ENCODE results near the gene MGAT4B. TPM values are rescaled to one million over a fixed set of nuclear protein-coding genes. Genes with fewer than 3 reads are reported as not detected.
A peak's percentile ranks its signal among the peaks of the same experiment; 100 is the strongest.
"Not testable (repeated sequence)": the region's sequence is repeated elsewhere in the genome, so short reads cannot be mapped to it uniquely, and the experiment has no call there.

The MGAT4B gene
- total RNA-seq: 10 to 100 TPM; 57.7 to 59.9 TPM

DNA sequence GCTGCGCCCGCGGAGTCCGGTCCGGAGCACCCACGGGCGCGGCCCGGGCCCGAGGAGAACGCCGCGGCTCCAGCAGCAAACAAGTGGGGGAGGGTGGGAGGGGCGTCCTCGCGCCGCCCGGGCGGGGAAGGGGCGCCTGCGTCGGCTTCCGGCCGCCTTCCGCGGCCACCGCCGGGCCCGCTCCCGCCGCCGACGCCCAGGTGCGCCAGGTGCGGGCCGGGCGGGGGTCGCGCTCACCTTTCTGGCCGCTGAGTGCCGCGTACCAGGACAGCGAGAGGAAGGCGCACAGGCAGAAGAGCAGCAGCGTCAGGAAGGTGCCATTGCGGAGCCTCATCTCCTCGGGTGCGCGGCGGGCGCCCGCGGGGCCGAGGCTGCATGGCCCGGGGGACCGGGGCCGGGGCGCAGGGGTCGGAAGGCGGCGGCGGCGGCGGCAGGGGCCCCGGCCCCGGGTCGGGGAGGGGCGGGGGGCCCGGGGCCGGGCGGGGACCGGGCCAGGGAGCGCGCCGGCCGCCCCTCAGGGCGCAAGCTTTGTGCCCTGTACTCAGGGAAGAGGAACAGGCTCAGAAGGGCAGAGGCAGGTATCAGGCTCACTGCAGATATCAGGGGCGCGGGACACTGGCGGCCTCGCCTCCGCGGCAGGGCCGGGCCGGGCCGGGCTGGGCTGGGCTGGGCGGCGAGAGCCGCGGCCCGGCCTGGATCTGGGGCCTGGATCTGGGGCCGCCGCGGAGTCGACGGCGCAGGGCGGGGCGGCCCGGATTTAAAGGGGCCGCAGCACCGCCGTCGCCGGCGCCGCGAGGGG is at the start of gene MGAT4B:
TSS of gene MGAT4B (minus strand) at position 617 of the 799 bp plus-strand sequence. CDS start at position 334, 283 bp downstream.
- peak; percentile 62 for DNase-seq
- Mint-ChIP-seq H3K9me3 (no peaks in the 10 kb centered on the region), H3K4me1 (ENCODE audit: low read depth) (peaks cover 38% of the 10 kb centered on the region), H3K27ac (no peak within 1 kb of the TSS), H3K27me3 (ENCODE audit: low read depth) (no peaks in the 10 kb centered on the region), H3K4me3 (peak within 1 kb of the TSS; percentile 84), H3K36me3 (ENCODE audit: low read depth) (peaks cover 2% of the 10 kb centered on the region)
- CTCF ChIA-PET: no interaction called here
- intact Hi-C loops (cut with micrococcal nuclease): loop anchor here (1.0 to 2.0 kb wide), 3 partner anchors 15 to 284 kb away; partner anchors contain the start of gene MAML1

DNA sequence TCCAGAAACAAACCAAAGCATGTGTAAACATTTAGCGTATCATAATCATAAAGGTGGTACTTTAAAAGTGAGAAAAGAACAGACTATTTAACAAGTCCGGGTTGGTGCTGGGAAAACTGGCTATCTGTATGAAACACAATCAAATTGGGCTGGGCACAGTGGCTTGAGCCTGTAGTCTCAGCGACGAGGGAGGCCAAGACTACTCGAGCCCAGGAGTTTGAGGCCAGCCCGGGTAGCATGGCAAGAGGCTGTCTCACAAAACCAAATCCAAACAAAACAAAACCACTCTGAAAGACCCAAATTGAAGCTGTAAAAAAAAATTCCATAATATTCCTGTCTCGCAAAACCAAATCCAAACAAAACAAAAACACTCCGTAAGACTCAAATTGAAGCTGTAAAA is 47.7 kb upstream of the MGAT4B start:
- no peak overlapping the region for H3K27ac Mint-ChIP-seq
- intact Hi-C loops (cut with micrococcal nuclease): loop anchor here (10.0 kb wide), 1 partner anchor 710 kb away; no protein-coding TSS in a partner anchor
- no peak for DNase-seq
- H3K36me3 Mint-ChIP-seq (ENCODE audit: low read depth): peaks cover 11% of the 10 kb centered on the region
- no peak overlapping the region for H3K4me3 Mint-ChIP-seq
- H3K9me3 Mint-ChIP-seq: no peaks in the 10 kb centered on the region
- CTCF ChIA-PET: interaction anchor here (0.7 kb wide), 1 partner anchor 273 kb away, joined by 4 read pairs; no protein-coding TSS in a partner anchor
- H3K27me3 Mint-ChIP-seq (ENCODE audit: low read depth): no peaks in the 10 kb centered on the region
- H3K4me1 Mint-ChIP-seq (ENCODE audit: low read depth): peaks cover 10% of the 10 kb centered on the region

DNA sequence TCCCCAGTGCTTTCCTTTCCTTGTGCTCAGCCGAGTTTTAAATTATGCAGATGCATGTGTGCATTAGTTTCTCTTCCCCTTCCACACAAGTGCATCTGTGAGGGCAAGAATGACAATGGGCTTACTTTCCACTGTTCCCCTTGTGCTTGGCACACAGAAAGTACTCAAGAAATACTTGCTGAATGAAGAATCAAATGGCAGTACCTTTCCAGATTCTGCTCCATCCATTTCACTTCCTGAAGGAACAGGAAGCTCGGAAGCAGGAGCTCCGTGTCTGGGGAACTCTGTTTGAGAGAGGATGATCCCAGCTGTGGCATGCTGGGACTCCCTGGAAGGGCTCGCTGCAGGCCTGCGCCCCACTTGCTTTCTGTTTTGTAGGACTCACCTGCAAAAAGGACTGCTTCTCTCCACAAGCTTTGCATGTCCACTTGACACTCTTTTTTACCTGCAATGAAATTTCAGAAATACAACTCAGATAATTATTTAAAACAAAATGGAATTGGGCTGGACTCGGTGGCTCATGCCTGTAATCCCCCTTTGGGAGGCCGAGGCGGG is 46.4 kb upstream of the MGAT4B start:
- intact Hi-C loops (cut with micrococcal nuclease): loop anchor here (10.0 kb wide), 1 partner anchor 708 kb away; no protein-coding TSS in a partner anchor
- H3K27ac Mint-ChIP-seq: peak overlapping the region; percentile 43
- H3K9me3 Mint-ChIP-seq: no peaks in the 10 kb centered on the region

DNA sequence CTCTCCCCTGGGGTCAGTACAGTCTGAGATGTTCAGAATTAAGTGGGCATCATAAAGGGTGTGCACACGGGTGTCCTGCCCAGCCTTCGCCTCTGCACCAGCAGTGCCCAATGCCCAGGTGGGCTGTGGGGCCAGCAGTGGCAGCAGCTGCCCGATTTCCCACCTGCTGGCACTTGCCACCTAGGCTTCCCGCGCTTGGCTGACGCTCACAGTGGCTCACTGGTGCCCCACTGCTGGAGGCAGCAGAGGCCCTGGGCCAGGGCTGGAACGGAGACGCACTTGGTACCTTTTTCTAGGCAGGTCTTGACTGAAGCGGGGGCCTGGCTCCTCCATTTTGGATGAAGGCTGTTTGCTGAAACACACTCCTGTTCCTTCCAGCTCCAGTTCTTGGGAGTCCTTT is 35.0 kb upstream of the MGAT4B start:
- H3K27me3 Mint-ChIP-seq (ENCODE audit: low read depth): no peaks in the 10 kb centered on the region
- intact Hi-C loops (cut with micrococcal nuclease): no loop called here
- H3K27ac Mint-ChIP-seq: no peak overlapping the region
- no peak overlapping the region for H3K4me3 Mint-ChIP-seq
- no peak for DNase-seq
- H3K9me3 Mint-ChIP-seq: peaks cover 3% of the 10 kb centered on the region
- CTCF ChIA-PET: no interaction called here
- H3K4me1 Mint-ChIP-seq (ENCODE audit: low read depth): peaks cover 7% of the 10 kb centered on the region
- H3K36me3 Mint-ChIP-seq (ENCODE audit: low read depth): peaks cover 29% of the 10 kb centered on the region

More for the DNA sequence above, 46.4 kb upstream of the MGAT4B start:
- Mint-ChIP-seq H3K36me3 (ENCODE audit: low read depth) (peaks cover 11% of the 10 kb centered on the region), H3K4me1 (ENCODE audit: low read depth) (peaks cover 9% of the 10 kb centered on the region), H3K4me3 (no peak overlapping the region), H3K27me3 (ENCODE audit: low read depth) (no peaks in the 10 kb centered on the region)
- DNase-seq: no peak
- CTCF ChIA-PET: interaction anchor here (0.9 kb wide), 1 partner anchor 52 kb away, joined by 3 read pairs; no protein-coding TSS in a partner anchor

DNA sequence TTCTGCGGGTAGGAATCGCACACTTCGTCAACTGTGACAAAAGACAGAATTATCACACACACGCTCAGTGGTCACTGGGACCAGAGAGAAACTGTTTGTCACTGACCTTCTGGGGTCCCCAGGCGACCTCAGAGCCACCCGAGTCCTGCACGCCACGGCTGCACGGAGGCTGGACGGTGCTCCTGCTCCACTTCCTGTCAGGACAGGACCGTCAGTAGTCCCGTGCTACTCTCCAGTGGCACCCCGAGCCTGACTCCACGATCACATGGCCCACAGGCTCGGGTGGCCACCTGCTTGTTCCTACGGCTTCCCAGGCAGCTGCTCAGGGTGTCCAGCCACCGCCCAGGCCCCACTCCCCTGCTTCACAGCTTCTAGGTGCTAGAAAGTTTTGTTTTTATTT is 34.1 kb upstream of the MGAT4B start:
- Mint-ChIP-seq H3K9me3 (peaks cover 3% of the 10 kb centered on the region), H3K27me3 (ENCODE audit: low read depth) (no peaks in the 10 kb centered on the region), H3K4me1 (ENCODE audit: low read depth) (peaks cover 15% of the 10 kb centered on the region), H3K4me3 (no peak overlapping the region), H3K36me3 (ENCODE audit: low read depth) (peaks cover 30% of the 10 kb centered on the region), H3K27ac (peak overlapping the region; percentile 32)
- no peak for DNase-seq
- intact Hi-C loops (cut with micrococcal nuclease): no loop called here
- CTCF ChIA-PET: no interaction called here

DNA sequence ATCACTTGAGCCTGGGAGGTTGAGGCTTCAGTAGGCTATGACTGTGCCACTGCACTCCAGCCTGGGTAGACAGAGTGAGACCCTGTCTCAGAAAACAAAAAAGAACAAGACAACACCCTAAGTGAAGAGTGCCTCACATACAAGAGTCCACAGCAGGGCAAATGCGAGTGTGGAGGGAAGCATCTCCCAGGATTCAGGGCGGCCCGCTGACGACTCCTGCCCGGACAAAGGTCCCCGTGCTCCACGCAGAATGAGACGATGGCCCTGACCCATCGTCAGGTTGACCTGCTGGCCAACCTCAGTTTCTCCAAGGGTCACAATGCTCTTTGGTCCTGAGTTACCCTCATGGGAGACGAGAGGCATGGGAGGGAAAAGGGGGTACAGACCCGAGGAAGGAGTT is 33.7 kb upstream of the MGAT4B start:
- peaks cover 3% of the 10 kb centered on the region for H3K9me3 Mint-ChIP-seq
- intact Hi-C loops (cut with micrococcal nuclease): no loop called here
- no peak for DNase-seq
- no peak overlapping the region for H3K4me3 Mint-ChIP-seq
- H3K27me3 Mint-ChIP-seq (ENCODE audit: low read depth): no peaks in the 10 kb centered on the region
- peaks cover 15% of the 10 kb centered on the region for H3K4me1 Mint-ChIP-seq (ENCODE audit: low read depth)
- CTCF ChIA-PET: no interaction called here
- H3K27ac Mint-ChIP-seq: peak overlapping the region; percentile 32
- peaks cover 29% of the 10 kb centered on the region for H3K36me3 Mint-ChIP-seq (ENCODE audit: low read depth)

DNA sequence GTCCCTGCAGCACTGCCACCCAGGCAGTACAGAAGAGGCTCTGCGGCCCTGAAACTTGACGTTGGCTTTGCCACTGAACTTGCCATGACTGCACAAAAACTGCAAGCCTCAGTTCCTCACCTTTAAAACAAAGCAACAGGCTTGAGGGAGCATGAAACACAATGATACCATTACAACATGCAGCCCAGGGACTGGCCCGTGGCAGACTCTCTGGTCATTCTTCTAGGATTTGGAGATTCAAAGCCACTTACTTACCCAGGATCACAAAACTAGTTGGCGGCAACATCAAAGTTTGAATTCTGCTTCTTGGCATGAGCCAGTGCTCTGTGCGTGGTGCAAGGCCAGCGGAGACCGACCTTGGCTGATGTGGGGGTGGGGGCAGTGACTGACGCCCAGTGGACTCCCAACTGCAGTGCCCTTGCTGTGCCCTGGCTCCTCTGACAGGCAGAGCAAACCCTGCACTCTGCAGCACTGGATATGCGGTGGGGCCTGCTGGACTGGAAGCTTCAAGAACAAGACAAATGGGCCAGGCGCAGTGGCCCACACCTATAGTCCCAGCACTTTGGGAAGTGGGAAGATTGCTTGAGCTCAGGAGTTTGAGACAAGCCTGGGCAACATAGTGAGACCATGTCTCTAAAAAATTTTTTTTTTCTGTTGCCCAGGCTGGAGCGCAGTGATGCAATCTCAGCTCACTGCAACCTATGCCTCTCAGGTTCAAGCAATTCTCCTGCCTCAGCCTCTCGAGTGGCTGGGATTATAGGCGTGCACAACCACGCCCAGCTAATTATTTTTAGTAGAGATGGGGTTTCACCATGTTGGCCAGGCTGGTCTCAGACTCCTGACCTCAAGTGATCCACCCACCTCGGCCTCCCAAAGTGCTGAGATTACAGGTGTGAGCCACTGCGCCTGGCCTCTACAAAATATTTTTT is 32.9 kb upstream of the MGAT4B start:
- Mint-ChIP-seq H3K27ac (peak overlapping the region; percentile 36), H3K4me1 (ENCODE audit: low read depth) (peaks cover 15% of the 10 kb centered on the region), H3K36me3 (ENCODE audit: low read depth) (peaks cover 28% of the 10 kb centered on the region), H3K4me3 (no peak overlapping the region), H3K9me3 (no peaks in the 10 kb centered on the region), H3K27me3 (ENCODE audit: low read depth) (no peaks in the 10 kb centered on the region)
- no peak for DNase-seq
- CTCF ChIA-PET: no interaction called here
- intact Hi-C loops (cut with micrococcal nuclease): no loop called here

DNA sequence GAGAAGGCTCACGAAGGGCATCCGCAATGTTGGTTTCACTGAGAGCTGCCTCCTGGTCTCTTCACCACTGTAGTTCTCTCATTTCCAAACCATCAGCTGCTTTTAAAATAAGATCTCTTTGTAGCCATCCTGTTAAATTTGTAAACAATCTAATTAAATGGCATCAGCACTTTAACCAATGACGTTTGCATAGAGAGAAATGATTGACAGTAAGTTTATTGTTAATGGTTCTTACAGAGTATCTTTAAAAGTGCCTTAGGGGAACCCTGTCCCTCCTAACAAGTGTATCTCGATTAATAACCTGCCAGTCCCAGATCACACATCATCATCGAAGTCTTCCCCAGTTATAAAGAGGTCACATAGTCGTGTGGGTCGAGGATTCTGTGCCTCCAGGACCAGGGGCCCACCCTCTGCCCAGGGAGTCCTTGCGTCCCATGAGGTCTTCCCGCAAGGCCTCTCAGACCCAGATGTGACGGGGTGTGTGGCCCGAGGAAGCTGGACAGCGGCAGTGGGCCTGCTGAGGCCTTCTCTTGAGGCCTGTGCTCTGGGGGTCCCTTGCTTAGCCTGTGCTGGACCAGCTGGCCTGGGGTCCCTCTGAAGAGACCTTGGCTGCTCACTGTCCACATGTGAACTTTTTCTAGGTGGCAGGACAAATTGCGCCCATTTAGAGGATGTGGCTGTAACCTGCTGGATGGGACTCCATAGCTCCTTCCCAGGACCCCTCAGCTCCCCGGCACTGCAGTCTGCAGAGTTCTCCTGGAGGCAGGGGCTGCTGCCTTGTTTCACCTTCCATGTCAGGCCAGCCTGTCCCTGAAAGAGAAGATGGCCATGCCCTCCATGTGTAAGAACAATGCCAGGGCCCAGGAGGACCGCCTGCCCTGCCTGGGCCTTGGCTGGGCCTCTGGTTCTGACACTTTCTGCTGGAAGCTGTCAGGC is 30.7 kb upstream of the MGAT4B start:
- intact Hi-C loops (cut with micrococcal nuclease): loop anchor here (2.0 kb wide), 1 partner anchor 17 kb away; the partner anchor contains the start of gene SQSTM1
- Mint-ChIP-seq H3K36me3 (ENCODE audit: low read depth) (peaks cover 38% of the 10 kb centered on the region), H3K27ac (peak overlapping the region; percentile 77), H3K4me3 (no peak overlapping the region), H3K9me3 (no peaks in the 10 kb centered on the region), H3K27me3 (ENCODE audit: low read depth) (no peaks in the 10 kb centered on the region), H3K4me1 (ENCODE audit: low read depth) (peaks cover 17% of the 10 kb centered on the region)
- CTCF ChIA-PET: interaction anchor here (1.0 to 1.9 kb wide), 3 partner anchors 10 to 36 kb away, joined by 4 to 9 read pairs (median 5); no protein-coding TSS in a partner anchor
- no peak for DNase-seq

DNA sequence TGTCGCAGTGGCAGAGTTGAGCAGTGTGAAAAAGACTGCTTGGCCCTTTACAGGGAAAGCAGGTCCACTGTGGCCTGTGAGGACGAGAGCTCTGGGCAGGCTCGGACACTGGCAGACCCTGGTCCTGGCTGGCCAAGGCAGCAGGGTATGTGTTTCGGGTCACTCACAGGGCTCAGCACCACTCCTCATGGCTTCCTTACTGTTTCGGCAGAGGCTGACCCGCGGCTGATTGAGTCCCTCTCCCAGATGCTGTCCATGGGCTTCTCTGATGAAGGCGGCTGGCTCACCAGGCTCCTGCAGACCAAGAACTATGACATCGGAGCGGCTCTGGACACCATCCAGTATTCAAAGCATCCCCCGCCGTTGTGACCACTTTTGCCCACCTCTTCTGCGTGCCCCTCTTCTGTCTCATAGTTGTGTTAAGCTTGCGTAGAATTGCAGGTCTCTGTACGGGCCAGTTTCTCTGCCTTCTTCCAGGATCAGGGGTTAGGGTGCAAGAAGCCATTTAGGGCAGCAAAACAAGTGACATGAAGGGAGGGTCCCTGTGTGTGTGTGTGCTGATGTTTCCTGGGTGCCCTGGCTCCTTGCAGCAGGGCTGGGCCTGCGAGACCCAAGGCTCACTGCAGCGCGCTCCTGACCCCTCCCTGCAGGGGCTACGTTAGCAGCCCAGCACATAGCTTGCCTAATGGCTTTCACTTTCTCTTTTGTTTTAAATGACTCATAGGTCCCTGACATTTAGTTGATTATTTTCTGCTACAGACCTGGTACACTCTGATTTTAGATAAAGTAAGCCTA is 29.8 kb upstream of the MGAT4B start:
- no peaks in the 10 kb centered on the region for H3K27me3 Mint-ChIP-seq (ENCODE audit: low read depth)
- peaks cover 41% of the 10 kb centered on the region for H3K36me3 Mint-ChIP-seq (ENCODE audit: low read depth)
- H3K9me3 Mint-ChIP-seq: no peaks in the 10 kb centered on the region
- H3K4me3 Mint-ChIP-seq: peak overlapping the region; percentile 9
- H3K27ac Mint-ChIP-seq: peak overlapping the region; percentile 77
- H3K4me1 Mint-ChIP-seq (ENCODE audit: low read depth): peaks cover 17% of the 10 kb centered on the region
- CTCF ChIA-PET: interaction anchor here (1.0 to 1.9 kb wide), 3 partner anchors 9 to 35 kb away, joined by 4 to 9 read pairs (median 5); no protein-coding TSS in a partner anchor
- intact Hi-C loops (cut with micrococcal nuclease): loop anchor here (1.0 to 2.0 kb wide), 4 partner anchors 9 to 34 kb away; partner anchors contain the start of genes MRNIP and SQSTM1
- DNase-seq: peak; percentile 79

DNA sequence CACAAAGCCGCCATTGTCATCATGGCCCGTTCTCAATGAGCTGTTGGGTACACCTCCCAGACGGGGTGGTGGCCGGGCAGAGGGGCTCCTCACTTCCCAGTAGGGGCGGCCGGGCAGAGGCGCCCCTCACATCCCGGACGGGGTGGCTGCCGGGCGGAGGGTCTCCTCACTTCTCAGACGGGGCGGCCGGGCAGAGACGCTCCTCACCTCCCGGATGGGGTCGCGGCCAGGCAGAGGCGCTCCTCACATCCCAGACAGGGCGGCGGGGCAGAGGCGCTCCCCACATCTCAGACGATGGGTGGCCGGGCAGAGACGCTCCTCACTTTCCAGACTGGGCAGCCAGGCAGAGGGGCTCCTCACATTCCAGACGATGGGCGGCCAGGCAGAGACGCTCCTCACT is 28.2 kb upstream of the MGAT4B start:
- intact Hi-C loops (cut with micrococcal nuclease); H3K27me3 Mint-ChIP-seq (ENCODE audit: low read depth); H3K4me3 Mint-ChIP-seq; H3K27ac Mint-ChIP-seq; CTCF ChIA-PET; H3K9me3 Mint-ChIP-seq; DNase-seq: not testable (repeated sequence)
- Mint-ChIP-seq H3K36me3 (ENCODE audit: low read depth) (peaks cover 47% of the 10 kb centered on the region), H3K4me1 (ENCODE audit: low read depth) (peaks cover 17% of the 10 kb centered on the region)
